Endothelial cell of umbilical vein (primary cell): Measurements from ENCODE around the gene LRP2BP. TPM values are rescaled to one million over a fixed set of nuclear protein-coding genes. Genes with fewer than 3 reads are reported as not detected.

Experiments used
- BruUV-seq: library from RNA; stranded (reverse); fragments of 400-500 nt; replicated peaks from 2 replicates; lab custom pipeline; 2021; lab: Mats Ljungman, UMichigan
- CTCF ChIA-PET: fragments of 300-600, 350-600 bp; sonication (Branson Sonifier 250); formaldehyde crosslinking; loops from one replicate; lab custom pipeline; 2021; ENCODE audit warnings: antibody characterized with exemption, inconsistent platforms; lab: Charles Lee
- POLR2A ChIA-PET: fragments of 300-600, 350-600 bp; sonication (Branson Sonifier 250); formaldehyde crosslinking; loops from one replicate; lab custom pipeline; 2021; ENCODE audit warnings: antibody characterized with exemption, inconsistent platforms; lab: Charles Lee
- DNase-seq: peaks from one replicate; pipeline ENCODE4 v3.0.0-alpha.2; 2011; ENCODE audit warnings: low read depth, low spot score
- FAIRE-seq: peaks from 2 replicates; lab custom pipeline; 2011; peaks lifted over from hg19 to GRCh38; lab: Jason Lieb, UNC
- H2AFZ ChIP-seq: 2 replicates; pipeline ENCODE4 v1.6.0; 2012; ENCODE audit warnings: low read depth, low read length, control low read depth, inconsistent platforms
- H3K27ac ChIP-seq: 2 replicates; pipeline ENCODE4 v1.5.1; 2011; ENCODE audit warnings: low read depth, mild to moderate bottlenecking, control low read depth, low read length, moderate library complexity; ENCODE audit not compliant: insufficient read depth
- H3K27me3 ChIP-seq, 2 experiments: 2 replicates each; pipeline versions ENCODE4 v1.6.0 to v1.6.1; 2011; ENCODE audit warnings: low read length in 2 of 2, mixed read lengths in 1 of 2; ENCODE audit not compliant: control insufficient read depth in 2 of 2, insufficient read depth in 2 of 2
- H3K36me3 ChIP-seq, 2 experiments: 2 replicates in 1 of 2; 3 replicates in 1 of 2; pipeline ENCODE4 v1.5.1; 2011; ENCODE audit warnings: low read length in 2 of 2, mild to moderate bottlenecking in 1 of 2, moderate library complexity in 1 of 2; ENCODE audit not compliant: control insufficient read depth in 2 of 2, insufficient read depth in 2 of 2; ENCODE audit errors: extremely low read depth in 1 of 2
- H3K4me1 ChIP-seq: 3 replicates; pipeline ENCODE4 v1.5.1; 2011; ENCODE audit warnings: mild to moderate bottlenecking, low read length; ENCODE audit not compliant: control insufficient read depth, insufficient read depth; ENCODE audit errors: extremely low read depth
- H3K4me2 ChIP-seq: 2 replicates; pipeline ENCODE4 v1.6.1; 2011; ENCODE audit warnings: low read length, control low read depth, mixed read lengths; ENCODE audit not compliant: insufficient read depth
- H3K4me3 ChIP-seq, 3 experiments: fragments of 200-600 bp in 1 of 3; sonication (generic), shearing (Covaris generic) in 1 of 3; replicated peaks in 1 of 3; 2 replicates each; pipeline ENCODE4 v1.5.1; 2011 to 2016; ENCODE audit warnings: control low read depth in 3 of 3, low read length in 3 of 3, mild to moderate bottlenecking in 2 of 3, inconsistent platforms in 1 of 3, low read depth in 1 of 3, moderate library complexity in 1 of 3; ENCODE audit not compliant: insufficient read depth in 1 of 3
- H3K79me2 ChIP-seq: 2 replicates; pipeline ENCODE4 v1.6.0; 2012; ENCODE audit warnings: low read length, inconsistent platforms; ENCODE audit not compliant: control insufficient read depth, insufficient read depth
- H3K9ac ChIP-seq: replicated peaks from 2 replicates; pipeline ENCODE3; 2011; ENCODE audit warnings: low read length, control low read depth; ENCODE audit not compliant: insufficient read depth; ENCODE audit errors: extremely low read depth
- H3K9me1 ChIP-seq: replicated peaks from 3 replicates; pipeline ENCODE4 v1.6.0; 2011; ENCODE audit warnings: mild to moderate bottlenecking, low read length; ENCODE audit not compliant: control insufficient read depth, insufficient read depth; ENCODE audit errors: extremely low read depth
- H3K9me3 ChIP-seq: replicated peaks from 2 replicates; pipeline ENCODE4 v1.5.1; 2012; ENCODE audit warnings: low read length, inconsistent platforms; ENCODE audit not compliant: control insufficient read depth, insufficient read depth
- H4K20me1 ChIP-seq: replicated peaks from 2 replicates; pipeline ENCODE3; 2011; ENCODE audit warnings: mild to moderate bottlenecking, low read length; ENCODE audit not compliant: control insufficient read depth, insufficient read depth; ENCODE audit errors: extremely low read depth
- EZH2 ChIP-seq: IDR thresholded peaks from 2 replicates; pipeline ENCODE4 v1.6.1; 2012; ENCODE audit warnings: borderline replicate concordance, low read depth, mild to moderate bottlenecking, moderate library complexity, low read length, inconsistent platforms; ENCODE audit not compliant: severe bottlenecking
- FOS ChIP-seq: IDR thresholded peaks from 2 replicates; pipeline ENCODE4 v1.6.1; 2011; ENCODE audit warnings: mild to moderate bottlenecking, low read length, moderate library complexity, borderline replicate concordance; ENCODE audit not compliant: insufficient read depth
- GATA2 ChIP-seq: IDR thresholded peaks from 2 replicates; pipeline ENCODE4 v1.7.0; 2011; ENCODE audit warnings: low read depth, mild to moderate bottlenecking, moderate library complexity, mixed read lengths, low read length; ENCODE audit not compliant: insufficient read length, insufficient read depth
- JUN ChIP-seq: IDR thresholded peaks from 2 replicates; pipeline ENCODE4 v1.6.1; 2011; ENCODE audit warnings: borderline replicate concordance, low read depth; ENCODE audit not compliant: insufficient read length, insufficient read depth
- MYC ChIP-seq: IDR thresholded peaks from one replicate; pipeline ENCODE4 v1.6.1; 2011; ENCODE audit warnings: mild to moderate bottlenecking, low read depth, low read length
- POLR2A ChIP-seq: IDR thresholded peaks from 2 replicates; pipeline ENCODE4 v1.6.1; 2012; ENCODE audit warnings: low read depth, mild to moderate bottlenecking, control low read depth, low read length
- POLR2AphosphoS5 ChIP-seq: IDR thresholded peaks from 2 replicates; pipeline ENCODE4 v1.6.1; 2012; ENCODE audit warnings: low read depth, mild to moderate bottlenecking, control low read depth, low read length, moderate library complexity; ENCODE audit not compliant: insufficient read depth
- dilution Hi-C: fragments of 300-500 bp; cut with MboI; formaldehyde crosslinking; loops from one replicate; pipeline ENCODE4 v1.15.0; 2019; ENCODE audit warnings: low sequenced_read_pairs; ENCODE audit not compliant: extremely low pct_ligation_motif_present
- intact Hi-C: fragments of 100-400 bp; cut with micrococcal nuclease; formaldehyde crosslinking; loops from one replicate; pipeline ENCODE4 v1.10.0; 2022
- polyA plus RNA-seq, 4 experiments: library from polyadenylated mRNA; depleted of rRNA in 3 of 4; stranded (reverse) in 3 of 4; unstranded in 1 of 4; fragments of >200 nt; gene quantifications; 2 replicates each; pipeline versions ENCODE4 v1.2.1 to v1.2.3, GENCODE V29; 2011 to 2012; ENCODE audit warnings: missing spikeins in 1 of 4
- total RNA-seq: library from RNA; stranded (reverse); gene quantifications from 2 replicates; pipeline ENCODE4 v1.2.3, GENCODE V29; 2021
- TF ChIP-seq, protein P1 (sequence below), 2 donors: IDR thresholded peaks; 1 replicate in 1 of 2; 2 replicates in 1 of 2; pipeline ENCODE4 v1.5.1; 2011; ENCODE audit warnings: low read length in 2 of 2, mild to moderate bottlenecking in 2 of 2, moderate library complexity in 2 of 2, control low read depth in 1 of 2, inconsistent platforms in 1 of 2, low read depth in 1 of 2; ENCODE audit not compliant: insufficient read depth in 1 of 2; ENCODE audit errors: extremely low read depth in 1 of 2
- TF ChIP-seq, protein P2 (sequence below): IDR thresholded peaks from 2 replicates; pipeline ENCODE4 v1.6.1; 2011; ENCODE audit not compliant: insufficient read depth, insufficient read length

LRP2BP gene
- total and polyA plus RNA-seq, 2 donors (not counting 3 experiments of a cell fraction or from before 2014, with no cell fraction given) = 0.18 to 0.53 TPM

DNA sequence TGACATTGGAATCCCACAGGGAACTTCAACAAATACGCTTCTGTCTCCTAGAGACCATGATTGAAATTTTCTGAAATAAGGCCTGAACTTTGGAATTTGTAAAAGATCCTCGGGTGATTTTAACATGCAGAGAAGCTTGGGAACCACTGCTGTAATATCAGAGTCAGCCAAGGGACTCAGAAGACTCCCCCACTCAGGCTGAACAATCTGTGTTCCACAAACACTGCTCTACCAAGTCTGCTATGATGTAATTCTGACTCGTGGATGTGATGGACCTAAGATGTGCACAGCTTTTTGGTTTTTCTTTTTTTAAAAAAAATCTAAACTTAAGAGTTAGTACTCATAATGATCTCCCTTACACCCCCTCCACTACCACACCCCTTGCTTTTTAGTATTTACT, 26.0 kb downstream of the LRP2BP start:
- no peak overlapping the region for H3K9ac ChIP-seq
- dilution Hi-C loops (no loop called here), intact Hi-C loops (no loop called here)
- BruUV-seq = no TSS peak
- no peak overlapping the region for H3K27ac ChIP-seq
- no peak overlapping the region for H3K4me3 ChIP-seq
- H3K9me3 ChIP-seq = no peaks in the 10 kb centered on the region
- H2AFZ ChIP-seq = no peak overlapping the region
- DNase-seq = no peak
- peaks cover 7% of the 10 kb centered on the region for H3K4me1 ChIP-seq
- no peaks in the 10 kb centered on the region for H3K9me1 ChIP-seq
- ChIA-PET POLR2A (no interaction called here), CTCF (no interaction called here)
- peaks cover 0 to 1% of the 10 kb centered on the region in 2 experiments for H3K36me3 ChIP-seq
- no peak for FAIRE-seq
- H3K4me2 ChIP-seq = no peak overlapping the region
- H3K79me2 ChIP-seq = no peaks in the 10 kb centered on the region
- H4K20me1 ChIP-seq = no peaks in the 10 kb centered on the region
- H3K27me3 ChIP-seq = no peaks in the 10 kb centered on the region
- TF ChIP-seq, protein P1, sequence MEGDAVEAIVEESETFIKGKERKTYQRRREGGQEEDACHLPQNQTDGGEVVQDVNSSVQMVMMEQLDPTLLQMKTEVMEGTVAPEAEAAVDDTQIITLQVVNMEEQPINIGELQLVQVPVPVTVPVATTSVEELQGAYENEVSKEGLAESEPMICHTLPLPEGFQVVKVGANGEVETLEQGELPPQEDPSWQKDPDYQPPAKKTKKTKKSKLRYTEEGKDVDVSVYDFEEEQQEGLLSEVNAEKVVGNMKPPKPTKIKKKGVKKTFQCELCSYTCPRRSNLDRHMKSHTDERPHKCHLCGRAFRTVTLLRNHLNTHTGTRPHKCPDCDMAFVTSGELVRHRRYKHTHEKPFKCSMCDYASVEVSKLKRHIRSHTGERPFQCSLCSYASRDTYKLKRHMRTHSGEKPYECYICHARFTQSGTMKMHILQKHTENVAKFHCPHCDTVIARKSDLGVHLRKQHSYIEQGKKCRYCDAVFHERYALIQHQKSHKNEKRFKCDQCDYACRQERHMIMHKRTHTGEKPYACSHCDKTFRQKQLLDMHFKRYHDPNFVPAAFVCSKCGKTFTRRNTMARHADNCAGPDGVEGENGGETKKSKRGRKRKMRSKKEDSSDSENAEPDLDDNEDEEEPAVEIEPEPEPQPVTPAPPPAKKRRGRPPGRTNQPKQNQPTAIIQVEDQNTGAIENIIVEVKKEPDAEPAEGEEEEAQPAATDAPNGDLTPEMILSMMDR (IDR thresholded peaks at IDR 0.05; ENCODE audit: extremely low read depth in 1 of 2, insufficient read depth in 1 of 2, low read depth in 1 of 2, low read length in 2 of 2) = no peak
- TF ChIP-seq FOS (no peak), POLR2A (no peak), JUN (no peak), GATA2 (no peak), EZH2 (no peak), MYC (no peak), POLR2AphosphoS5 (no peak)
- TF ChIP-seq, protein P2, sequence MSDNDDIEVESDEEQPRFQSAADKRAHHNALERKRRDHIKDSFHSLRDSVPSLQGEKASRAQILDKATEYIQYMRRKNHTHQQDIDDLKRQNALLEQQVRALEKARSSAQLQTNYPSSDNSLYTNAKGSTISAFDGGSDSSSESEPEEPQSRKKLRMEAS = no peak
